Cardiac fibroblast (primary cell): ENCODE measurements around the gene MSI1.
"Not testable (repeated sequence)": the region's sequence is repeated elsewhere in the genome, so short reads cannot be mapped to it uniquely, and the experiment has no call there.

ENCODE experiments used
- DNase-seq, 2 donors: peaks; one replicate each; pipeline versions ENCODE4 v3.0.0 to v3.0.0-alpha.2; 2010; ENCODE audit warnings: low read depth in 2 of 2
- H3K4me3 ChIP-seq, 2 donors: replicated peaks in 1 of 2; 1 replicate in 1 of 2; 2 replicates in 1 of 2; pipeline ENCODE4 v1.5.1; 2011; ENCODE audit warnings: low read depth in 2 of 2, low read length in 2 of 2, mild to moderate bottlenecking in 2 of 2, moderate library complexity in 1 of 2
- TF ChIP-seq, protein P1 (sequence below): IDR thresholded peaks from one replicate; pipeline ENCODE4 v1.5.1; 2011; ENCODE audit warnings: low read depth, mild to moderate bottlenecking, low read length, inconsistent platforms

The MSI1 gene

DNA sequence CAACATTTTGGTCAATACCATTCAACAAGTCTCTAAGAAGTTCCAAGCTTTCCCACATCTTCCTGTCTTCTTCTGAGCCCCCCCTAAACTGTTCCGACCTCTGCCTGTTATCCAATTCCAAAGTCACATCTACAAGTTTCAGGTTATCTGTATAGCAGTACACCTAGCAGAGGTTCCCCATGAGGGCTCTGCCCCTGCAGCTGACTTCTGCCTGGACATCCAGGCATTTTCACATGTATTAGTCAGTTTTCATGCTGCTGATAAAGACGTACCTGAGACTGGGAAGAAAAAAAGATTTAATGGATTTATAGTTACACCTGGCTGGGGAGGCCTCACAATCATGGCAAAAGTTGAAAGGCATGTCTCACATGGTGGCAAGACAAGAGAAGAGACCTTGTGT is 31.2 kb downstream of the MSI1 start:
- TF ChIP-seq, protein P1, sequence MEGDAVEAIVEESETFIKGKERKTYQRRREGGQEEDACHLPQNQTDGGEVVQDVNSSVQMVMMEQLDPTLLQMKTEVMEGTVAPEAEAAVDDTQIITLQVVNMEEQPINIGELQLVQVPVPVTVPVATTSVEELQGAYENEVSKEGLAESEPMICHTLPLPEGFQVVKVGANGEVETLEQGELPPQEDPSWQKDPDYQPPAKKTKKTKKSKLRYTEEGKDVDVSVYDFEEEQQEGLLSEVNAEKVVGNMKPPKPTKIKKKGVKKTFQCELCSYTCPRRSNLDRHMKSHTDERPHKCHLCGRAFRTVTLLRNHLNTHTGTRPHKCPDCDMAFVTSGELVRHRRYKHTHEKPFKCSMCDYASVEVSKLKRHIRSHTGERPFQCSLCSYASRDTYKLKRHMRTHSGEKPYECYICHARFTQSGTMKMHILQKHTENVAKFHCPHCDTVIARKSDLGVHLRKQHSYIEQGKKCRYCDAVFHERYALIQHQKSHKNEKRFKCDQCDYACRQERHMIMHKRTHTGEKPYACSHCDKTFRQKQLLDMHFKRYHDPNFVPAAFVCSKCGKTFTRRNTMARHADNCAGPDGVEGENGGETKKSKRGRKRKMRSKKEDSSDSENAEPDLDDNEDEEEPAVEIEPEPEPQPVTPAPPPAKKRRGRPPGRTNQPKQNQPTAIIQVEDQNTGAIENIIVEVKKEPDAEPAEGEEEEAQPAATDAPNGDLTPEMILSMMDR = no peak
- DNase-seq = no peak
- H3K4me3 ChIP-seq = no peak overlapping the region

DNA sequence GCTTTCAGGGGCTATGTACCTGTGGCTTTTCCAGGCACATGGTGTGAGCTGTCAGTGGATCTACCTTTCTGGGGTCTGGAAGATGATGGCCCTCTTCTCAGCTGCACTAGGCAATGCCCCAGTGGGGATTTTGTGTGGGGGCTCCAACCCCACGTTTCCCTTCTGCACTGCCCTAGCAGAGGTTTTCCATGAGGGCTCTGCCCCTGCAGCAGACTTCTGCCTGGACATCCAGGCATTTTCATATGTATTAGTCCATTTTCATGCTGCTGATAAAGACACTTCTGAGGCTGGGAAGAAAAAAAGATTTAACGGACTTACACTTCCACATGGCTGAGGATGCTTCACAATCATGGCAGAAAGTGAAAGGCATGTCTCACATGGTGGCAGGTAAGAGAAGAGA is 32.6 kb downstream of the MSI1 start:
- not testable (repeated sequence) for H3K4me3 ChIP-seq, DNase-seq

DNA sequence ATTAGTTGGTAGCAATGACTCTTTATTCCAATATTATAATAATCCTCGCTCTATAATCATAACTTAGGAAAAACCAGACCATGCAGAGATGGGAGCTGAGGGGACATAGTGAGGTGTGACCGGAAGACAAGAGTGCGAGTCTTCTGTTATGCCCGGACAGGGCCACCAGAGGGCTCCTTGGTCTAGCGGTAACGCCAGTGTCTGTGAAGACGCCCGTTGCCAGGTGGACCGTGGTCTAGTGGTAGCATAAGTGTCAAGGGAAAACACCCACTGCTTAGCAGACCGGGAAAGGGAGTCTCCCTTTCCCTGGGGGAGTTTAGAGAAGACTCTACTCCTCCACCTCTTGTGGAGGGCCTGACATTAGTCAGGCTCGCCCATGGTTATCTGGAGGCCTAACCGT is 33.5 kb downstream of the MSI1 start:
- TF ChIP-seq, protein P1 = peak; percentile 71
- peak; percentile 44 to 62 for DNase-seq

DNA sequence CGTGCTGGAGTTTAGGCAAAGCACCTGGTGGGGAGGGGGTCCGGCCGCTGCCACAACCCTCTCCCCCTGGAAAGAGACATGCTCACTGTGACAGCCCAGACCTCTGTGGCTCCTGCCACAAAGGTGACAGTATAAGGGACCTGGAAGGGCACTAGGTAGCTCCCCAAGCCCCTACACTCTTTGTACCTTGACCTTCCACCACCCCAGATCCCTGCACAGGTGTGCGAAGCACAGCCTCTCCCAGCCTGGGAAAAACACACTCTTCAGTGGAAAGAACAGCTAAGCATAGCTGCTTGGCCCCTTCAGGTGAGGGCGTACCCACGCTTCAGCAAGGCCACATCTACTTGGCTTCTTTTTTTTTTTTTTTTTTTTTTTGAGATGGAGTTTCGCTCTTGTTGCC is 36.4 kb downstream of the MSI1 start:
- TF ChIP-seq, protein P1 = no peak
- H3K4me3 ChIP-seq = no peak overlapping the region
- DNase-seq = no peak

More for the DNA sequence above, 33.5 kb downstream of the MSI1 start:
- H3K4me3 ChIP-seq = not testable (repeated sequence)

DNA sequence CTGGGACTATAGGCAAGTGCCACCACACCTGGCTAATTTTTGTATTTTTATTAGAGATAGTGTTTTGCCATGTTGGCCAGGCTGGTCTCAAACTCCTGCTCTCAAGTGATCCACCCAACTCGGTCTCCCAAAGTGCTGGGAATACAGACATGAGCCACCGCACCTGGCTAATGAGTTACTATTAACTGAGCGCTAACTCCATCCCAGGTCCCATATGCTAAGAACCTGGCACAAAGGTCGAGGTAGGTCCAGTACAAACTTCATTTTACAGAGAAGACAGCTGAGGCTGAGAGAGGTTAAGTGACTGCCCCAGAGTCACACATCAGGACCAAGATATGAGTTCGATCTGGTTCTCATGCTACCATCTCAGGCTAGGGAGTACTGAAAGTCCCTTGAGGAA is 36.9 kb downstream of the MSI1 start:
- DNase-seq = no peak
- TF ChIP-seq, protein P1 = no peak
- no peak overlapping the region for H3K4me3 ChIP-seq

DNA sequence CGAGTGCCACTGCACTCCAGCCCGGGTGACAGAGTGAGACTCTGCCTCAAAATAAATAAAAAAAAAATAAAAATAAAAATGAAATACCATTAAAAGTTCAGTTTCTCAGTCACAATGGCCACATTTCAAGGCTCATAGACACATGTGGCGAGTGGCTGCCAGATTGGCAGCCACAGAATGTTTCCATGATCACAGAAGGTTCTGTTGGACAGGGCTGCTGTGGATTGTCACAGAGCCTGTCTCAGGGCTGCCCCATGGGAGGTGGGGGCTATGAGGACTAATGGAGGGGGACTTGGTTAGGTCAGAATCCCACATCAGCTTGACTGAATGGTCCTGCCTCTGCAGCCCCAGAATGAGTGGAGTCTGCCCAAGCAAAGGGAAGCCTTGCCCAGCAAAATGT is 37.6 kb downstream of the MSI1 start:
- no peak overlapping the region for H3K4me3 ChIP-seq
- TF ChIP-seq, protein P1 = no peak
- no peak for DNase-seq

DNA sequence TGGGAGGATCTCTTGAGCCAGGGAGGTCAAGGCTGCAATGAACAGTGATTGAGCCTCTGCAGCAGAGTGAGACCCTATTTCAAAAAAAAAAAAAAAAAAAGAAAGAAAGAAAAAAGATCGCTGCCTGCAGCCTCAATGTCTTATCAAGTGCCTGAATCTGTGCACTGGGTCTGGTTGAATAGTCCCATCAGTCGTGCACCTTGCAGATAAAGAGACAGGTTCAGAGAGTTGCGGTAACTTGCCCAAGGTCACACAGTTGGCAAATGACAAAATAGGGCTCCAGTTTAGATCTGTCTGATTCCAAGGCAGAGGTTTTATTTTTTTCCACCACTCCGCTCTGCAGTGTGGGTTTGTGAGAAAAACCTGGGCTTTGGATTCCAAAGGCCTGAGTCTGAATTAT is 40.7 kb downstream of the MSI1 start:
- no peak for DNase-seq
- TF ChIP-seq, protein P1 = no peak
- H3K4me3 ChIP-seq = no peak overlapping the region
